SU-DHL-6 (cell line): Measurements from ENCODE around the gene AQP1.

Experiments
- H2AFZ ChIP-seq: fragments of 200-600 bp; sonication (generic); 2 replicates; pipeline ENCODE4 v1.6.1; 2014; ENCODE audit warnings: low read depth, mild to moderate bottlenecking, moderate library complexity, mixed read lengths, antibody characterized with exemption, low read length; ENCODE audit not compliant: severe bottlenecking
- H3F3A ChIP-seq: fragments of 200-600 bp; shearing (Covaris generic); 2 replicates; pipeline ENCODE4 v1.6.0; 2016; ENCODE audit warnings: antibody characterized with exemption, mild to moderate bottlenecking; ENCODE audit not compliant: insufficient read depth
- H3K27ac ChIP-seq: fragments of 200-600 bp; sonication (generic); 2 replicates; pipeline ENCODE4 v1.5.1; 2016; ENCODE audit warnings: low read depth, mild to moderate bottlenecking, low read length, moderate library complexity, mixed read lengths
- H3K27me3 ChIP-seq: fragments of 200-600 bp; sonication (generic), shearing (Covaris generic); 2 replicates; pipeline ENCODE4 v1.6.0; 2014; ENCODE audit warnings: mild to moderate bottlenecking, low read length
- H3K36me3 ChIP-seq: fragments of 200-600 bp; sonication (generic); 2 replicates; pipeline ENCODE4 v1.6.1; 2014; ENCODE audit warnings: mild to moderate bottlenecking, low read length, mixed read lengths
- H3K4me2 ChIP-seq: fragments of 300-600, 200-600 bp; shearing (Covaris generic), sonication (generic); 2 replicates; pipeline ENCODE4 v1.6.0; 2014; ENCODE audit warnings: low read length, low read depth, mild to moderate bottlenecking; ENCODE audit not compliant: poor library complexity, severe bottlenecking
- H3K4me3 ChIP-seq: fragments of 200-600 bp; sonication (generic); 2 replicates; pipeline ENCODE4 v1.5.1; 2014; ENCODE audit warnings: antibody characterized with exemption, low read length, mild to moderate bottlenecking, mixed read lengths; ENCODE audit not compliant: insufficient read depth, poor library complexity, severe bottlenecking
- H3K79me2 ChIP-seq: fragments of 200-600 bp; sonication (generic); 2 replicates; pipeline ENCODE4 v1.6.1; 2014; ENCODE audit warnings: mild to moderate bottlenecking, low read length, moderate library complexity; ENCODE audit not compliant: insufficient read depth
- H3K9ac ChIP-seq: fragments of 200-600 bp; sonication (generic); 2 replicates; pipeline ENCODE4 v1.7.0; 2014; ENCODE audit warnings: mild to moderate bottlenecking, low read length
- H3K9me2 ChIP-seq: fragments of 200-600 bp; sonication (generic); replicated peaks from 2 replicates; pipeline ENCODE4 v1.6.1; 2014; ENCODE audit warnings: low read length; ENCODE audit not compliant: insufficient read depth
- H3K9me3 ChIP-seq: fragments of 200-600 bp; sonication (generic); 2 replicates; pipeline ENCODE4 v1.6.1; 2014; ENCODE audit warnings: low read length, mixed read lengths; ENCODE audit not compliant: insufficient read depth
- H4K20me1 ChIP-seq: fragments of 200-600 bp; sonication (generic); 2 replicates; pipeline ENCODE4 v1.6.1; 2014; ENCODE audit warnings: low read depth, mild to moderate bottlenecking, antibody characterized with exemption, low read length, moderate library complexity, mixed read lengths
- EZH2phosphoT487 ChIP-seq: fragments of 200-600 bp; sonication (generic), shearing (Covaris generic); conservative IDR thresholded peaks from 2 replicates; pipeline ENCODE4 v1.6.1; 2018; ENCODE audit warnings: mild to moderate bottlenecking, antibody characterized with exemption, low read length, moderate library complexity, mixed read lengths
- TF ChIP-seq, protein P1 (sequence below): fragments of 200-600 bp; sonication (generic); IDR thresholded peaks from one replicate; pipeline ENCODE4 v1.5.1; 2017; ENCODE audit warnings: antibody characterized with exemption, mild to moderate bottlenecking, low read length, moderate library complexity; ENCODE audit not compliant: insufficient read depth, poor library complexity, severe bottlenecking

Gene AQP1

DNA sequence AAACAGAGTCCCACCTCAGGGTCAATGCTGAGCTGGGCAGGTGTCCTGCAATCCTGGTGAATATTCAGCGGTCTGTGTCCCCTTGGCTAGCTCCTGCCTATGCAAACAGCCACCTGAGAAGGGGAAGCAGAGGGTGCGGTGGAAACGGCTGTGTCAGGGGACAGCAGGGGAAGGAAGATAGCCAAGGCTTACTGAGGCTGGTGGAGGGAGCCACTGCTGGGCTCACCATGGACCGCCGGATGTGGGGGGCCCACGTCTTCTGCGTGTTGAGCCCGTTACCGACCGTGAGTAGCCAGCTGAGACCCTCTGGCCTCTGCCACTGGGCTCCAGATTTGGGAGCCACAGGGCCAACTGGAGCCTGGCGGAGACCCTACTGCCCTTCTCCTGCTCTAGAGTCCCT lies 52.2 kb downstream of the AQP1 start, which contains the start of gene GHRHR:
Gene GHRHR (plus strand): TSS at position 112 of the 400 bp plus-strand sequence. CDS start 116 bp downstream, at position 228.
- H3K4me2 ChIP-seq = no peak within 1 kb of the TSS
- H3K9ac ChIP-seq = no peak within 1 kb of the TSS
- H3F3A ChIP-seq = no peaks in the 10 kb centered on the region
- no peak within 1 kb of the TSS for H2AFZ ChIP-seq
- TF ChIP-seq, protein P1, sequence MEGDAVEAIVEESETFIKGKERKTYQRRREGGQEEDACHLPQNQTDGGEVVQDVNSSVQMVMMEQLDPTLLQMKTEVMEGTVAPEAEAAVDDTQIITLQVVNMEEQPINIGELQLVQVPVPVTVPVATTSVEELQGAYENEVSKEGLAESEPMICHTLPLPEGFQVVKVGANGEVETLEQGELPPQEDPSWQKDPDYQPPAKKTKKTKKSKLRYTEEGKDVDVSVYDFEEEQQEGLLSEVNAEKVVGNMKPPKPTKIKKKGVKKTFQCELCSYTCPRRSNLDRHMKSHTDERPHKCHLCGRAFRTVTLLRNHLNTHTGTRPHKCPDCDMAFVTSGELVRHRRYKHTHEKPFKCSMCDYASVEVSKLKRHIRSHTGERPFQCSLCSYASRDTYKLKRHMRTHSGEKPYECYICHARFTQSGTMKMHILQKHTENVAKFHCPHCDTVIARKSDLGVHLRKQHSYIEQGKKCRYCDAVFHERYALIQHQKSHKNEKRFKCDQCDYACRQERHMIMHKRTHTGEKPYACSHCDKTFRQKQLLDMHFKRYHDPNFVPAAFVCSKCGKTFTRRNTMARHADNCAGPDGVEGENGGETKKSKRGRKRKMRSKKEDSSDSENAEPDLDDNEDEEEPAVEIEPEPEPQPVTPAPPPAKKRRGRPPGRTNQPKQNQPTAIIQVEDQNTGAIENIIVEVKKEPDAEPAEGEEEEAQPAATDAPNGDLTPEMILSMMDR = no peak
- no peak for TF ChIP-seq EZH2phosphoT487
- no peaks in the 10 kb centered on the region for H3K9me3 ChIP-seq
- no peaks in the 10 kb centered on the region for H4K20me1 ChIP-seq
- H3K27me3 ChIP-seq = 0 out of 2 replicates have a peak, but pooled peaks cover 3% of the 10 kb centered on the region
- no peaks in the 10 kb centered on the region for H3K79me2 ChIP-seq
- no peaks in the 10 kb centered on the region for H3K9me2 ChIP-seq
- H3K27ac ChIP-seq = no peak within 1 kb of the TSS
- H3K36me3 ChIP-seq = no peaks in the 10 kb centered on the region
- no peak within 1 kb of the TSS for H3K4me3 ChIP-seq

DNA sequence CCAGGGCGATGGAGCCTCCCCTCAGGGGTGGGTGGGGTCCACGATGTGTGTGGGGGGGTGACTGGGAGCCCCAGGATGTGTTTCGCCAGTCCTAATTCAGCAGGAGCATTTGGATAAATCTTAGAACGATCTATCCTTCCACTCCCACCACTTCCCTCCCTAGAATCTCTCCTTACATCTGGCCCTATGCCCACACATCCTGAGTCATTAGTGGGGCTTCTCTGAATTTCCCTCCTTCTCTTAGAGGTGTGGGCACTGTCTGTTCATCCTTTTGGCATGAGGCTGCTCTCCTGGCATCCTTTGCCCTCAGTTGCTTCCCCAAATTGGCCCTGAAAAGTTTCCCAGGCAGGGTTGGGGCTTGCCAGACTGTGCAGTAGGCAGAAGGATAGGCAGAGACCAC lies 53.7 kb downstream of the AQP1 start:
- Histone ChIP-seq H3K9me2 (no peaks in the 10 kb centered on the region), H3F3A (no peaks in the 10 kb centered on the region), H3K27ac (no peak overlapping the region)

DNA sequence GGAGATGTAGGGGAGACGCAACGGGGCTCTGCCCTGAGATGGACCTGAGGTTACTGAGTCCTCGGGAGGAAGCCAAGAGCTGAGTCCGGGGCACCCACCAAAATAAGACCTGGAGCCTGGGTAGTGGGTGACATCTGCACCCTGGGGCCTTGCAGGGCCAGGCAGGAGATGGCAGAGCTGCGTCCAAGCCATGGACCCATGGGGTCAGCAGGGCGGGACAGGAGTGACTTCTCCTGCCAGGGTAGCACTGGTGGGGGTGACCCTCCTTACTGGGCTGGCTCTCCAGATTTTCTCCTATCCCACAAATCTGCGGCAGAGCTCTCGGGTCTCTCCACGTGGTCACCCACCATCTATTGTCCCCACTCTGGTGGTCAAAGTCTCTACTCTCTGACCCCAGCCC lies 54.2 kb downstream of the AQP1 start:
- H3K4me2 ChIP-seq = no peak overlapping the region
- H3K79me2 ChIP-seq = no peaks in the 10 kb centered on the region
- no peaks in the 10 kb centered on the region for H3K9me2 ChIP-seq
- H3F3A ChIP-seq = no peaks in the 10 kb centered on the region
- no peaks in the 10 kb centered on the region for H3K9me3 ChIP-seq
- H3K27ac ChIP-seq = no peak overlapping the region
- no peak overlapping the region for H2AFZ ChIP-seq
- H3K4me3 ChIP-seq = no peak overlapping the region
- H4K20me1 ChIP-seq = no peaks in the 10 kb centered on the region
- H3K27me3 ChIP-seq = 0 out of 2 replicates have a peak, but pooled peaks cover 3% of the 10 kb centered on the region
- H3K36me3 ChIP-seq = no peaks in the 10 kb centered on the region
- no peak overlapping the region for H3K9ac ChIP-seq
- no peak for TF ChIP-seq EZH2phosphoT487

More for the DNA sequence above, 53.7 kb downstream of the AQP1 start:
- H4K20me1 ChIP-seq = no peaks in the 10 kb centered on the region
- H2AFZ ChIP-seq = no peak overlapping the region
- no peak for TF ChIP-seq EZH2phosphoT487
- TF ChIP-seq, protein P1 = no peak
- 0 out of 2 replicates have a peak, but pooled peaks cover 3% of the 10 kb centered on the region for H3K27me3 ChIP-seq
- no peaks in the 10 kb centered on the region for H3K79me2 ChIP-seq
- no peak overlapping the region for H3K9ac ChIP-seq
- no peaks in the 10 kb centered on the region for H3K9me3 ChIP-seq
- no peaks in the 10 kb centered on the region for H3K36me3 ChIP-seq
- H3K4me3 ChIP-seq = no peak overlapping the region
- no peak overlapping the region for H3K4me2 ChIP-seq

DNA sequence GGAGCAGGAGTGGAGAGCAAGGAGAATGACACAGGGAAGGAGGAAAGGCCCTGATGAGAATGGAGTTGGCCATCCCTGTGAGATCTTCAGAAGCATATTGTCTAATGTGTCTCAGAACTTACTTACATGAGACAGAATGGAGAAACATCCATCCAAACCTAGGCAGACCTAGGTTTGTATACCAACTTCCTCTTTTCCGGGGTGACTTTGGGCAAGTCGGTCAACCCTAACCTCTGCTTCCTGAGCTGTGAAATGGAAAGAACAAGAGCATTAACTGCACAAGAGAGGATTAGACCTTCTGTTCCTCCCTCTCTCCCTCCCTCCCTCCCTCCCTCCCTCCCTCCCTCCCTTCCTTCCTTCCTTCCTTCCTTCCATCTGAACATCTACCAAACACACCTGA lies 56.6 kb downstream of the AQP1 start:
- H3K4me3 ChIP-seq = no peak overlapping the region

More for the DNA sequence above, 56.6 kb downstream of the AQP1 start:
- Histone ChIP-seq H3K9me3 (no peaks in the 10 kb centered on the region), H3K79me2 (no peaks in the 10 kb centered on the region), H3K36me3 (no peaks in the 10 kb centered on the region), H2AFZ (no peak overlapping the region), H3K9ac (no peak overlapping the region), H4K20me1 (no peaks in the 10 kb centered on the region), H3K9me2 (no peaks in the 10 kb centered on the region), H3K4me2 (no peak overlapping the region), H3K27me3 (no peaks in the 10 kb centered on the region), H3K27ac (no peak overlapping the region), H3F3A (no peaks in the 10 kb centered on the region)
- TF ChIP-seq EZH2phosphoT487 = no peak
- TF ChIP-seq, protein P1 = no peak
